ENCODE data around the gene CREM.

The CREM gene

DNA sequence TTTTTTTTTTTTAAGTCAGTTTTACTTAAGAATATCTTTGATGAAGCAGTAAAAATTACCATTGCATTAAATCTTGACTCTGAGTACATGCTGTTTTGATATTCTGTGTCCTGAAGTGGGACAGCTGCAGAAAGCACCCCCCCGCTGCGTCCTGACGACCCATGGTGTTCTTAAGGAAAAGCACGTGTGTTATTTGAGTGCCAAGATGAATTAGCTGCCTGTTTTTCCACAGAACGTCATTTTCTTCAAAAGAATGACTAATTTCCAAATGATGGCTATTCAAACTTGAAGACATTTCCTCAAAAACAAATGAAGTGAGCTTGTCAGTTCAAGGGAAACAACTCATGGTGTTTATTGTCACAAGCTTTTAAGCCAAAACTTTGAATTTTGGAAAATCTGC lies 45.9 kb downstream of the CREM start:
- DNase-seq (ENCODE audit: extremely low read depth, low read depth), result no peak

DNA sequence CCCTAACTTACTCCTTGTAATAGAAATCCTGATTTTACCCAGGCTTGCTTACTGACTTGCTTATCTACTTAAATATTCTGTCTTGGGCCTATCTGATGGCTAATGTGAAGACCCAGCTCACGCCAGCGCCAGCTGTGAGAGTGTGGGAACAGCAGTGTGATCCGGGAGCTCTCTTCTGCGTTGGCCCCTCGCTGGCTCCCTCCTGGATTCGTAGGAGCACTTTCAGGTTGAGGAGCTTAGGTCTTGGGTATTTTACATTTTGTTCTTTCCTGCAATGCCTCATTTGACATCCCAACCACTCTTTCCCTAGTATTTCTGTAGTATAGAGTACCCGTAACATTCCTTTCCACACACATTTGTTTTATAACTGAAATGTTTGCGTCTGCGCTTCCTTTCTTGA lies 51.7 kb downstream of the CREM start:
- TF ChIP-seq, protein P1, sequence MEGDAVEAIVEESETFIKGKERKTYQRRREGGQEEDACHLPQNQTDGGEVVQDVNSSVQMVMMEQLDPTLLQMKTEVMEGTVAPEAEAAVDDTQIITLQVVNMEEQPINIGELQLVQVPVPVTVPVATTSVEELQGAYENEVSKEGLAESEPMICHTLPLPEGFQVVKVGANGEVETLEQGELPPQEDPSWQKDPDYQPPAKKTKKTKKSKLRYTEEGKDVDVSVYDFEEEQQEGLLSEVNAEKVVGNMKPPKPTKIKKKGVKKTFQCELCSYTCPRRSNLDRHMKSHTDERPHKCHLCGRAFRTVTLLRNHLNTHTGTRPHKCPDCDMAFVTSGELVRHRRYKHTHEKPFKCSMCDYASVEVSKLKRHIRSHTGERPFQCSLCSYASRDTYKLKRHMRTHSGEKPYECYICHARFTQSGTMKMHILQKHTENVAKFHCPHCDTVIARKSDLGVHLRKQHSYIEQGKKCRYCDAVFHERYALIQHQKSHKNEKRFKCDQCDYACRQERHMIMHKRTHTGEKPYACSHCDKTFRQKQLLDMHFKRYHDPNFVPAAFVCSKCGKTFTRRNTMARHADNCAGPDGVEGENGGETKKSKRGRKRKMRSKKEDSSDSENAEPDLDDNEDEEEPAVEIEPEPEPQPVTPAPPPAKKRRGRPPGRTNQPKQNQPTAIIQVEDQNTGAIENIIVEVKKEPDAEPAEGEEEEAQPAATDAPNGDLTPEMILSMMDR (IDR thresholded peaks at IDR 0.05; ENCODE audit: low read depth, low read length), result no peak
- no peak for DNase-seq (ENCODE audit: extremely low read depth, low read depth)

More for the DNA sequence above, 45.9 kb downstream of the CREM start:
- TF ChIP-seq, protein P1 (IDR thresholded peaks at IDR 0.05; ENCODE audit: low read depth, low read length), result no peak

DNA sequence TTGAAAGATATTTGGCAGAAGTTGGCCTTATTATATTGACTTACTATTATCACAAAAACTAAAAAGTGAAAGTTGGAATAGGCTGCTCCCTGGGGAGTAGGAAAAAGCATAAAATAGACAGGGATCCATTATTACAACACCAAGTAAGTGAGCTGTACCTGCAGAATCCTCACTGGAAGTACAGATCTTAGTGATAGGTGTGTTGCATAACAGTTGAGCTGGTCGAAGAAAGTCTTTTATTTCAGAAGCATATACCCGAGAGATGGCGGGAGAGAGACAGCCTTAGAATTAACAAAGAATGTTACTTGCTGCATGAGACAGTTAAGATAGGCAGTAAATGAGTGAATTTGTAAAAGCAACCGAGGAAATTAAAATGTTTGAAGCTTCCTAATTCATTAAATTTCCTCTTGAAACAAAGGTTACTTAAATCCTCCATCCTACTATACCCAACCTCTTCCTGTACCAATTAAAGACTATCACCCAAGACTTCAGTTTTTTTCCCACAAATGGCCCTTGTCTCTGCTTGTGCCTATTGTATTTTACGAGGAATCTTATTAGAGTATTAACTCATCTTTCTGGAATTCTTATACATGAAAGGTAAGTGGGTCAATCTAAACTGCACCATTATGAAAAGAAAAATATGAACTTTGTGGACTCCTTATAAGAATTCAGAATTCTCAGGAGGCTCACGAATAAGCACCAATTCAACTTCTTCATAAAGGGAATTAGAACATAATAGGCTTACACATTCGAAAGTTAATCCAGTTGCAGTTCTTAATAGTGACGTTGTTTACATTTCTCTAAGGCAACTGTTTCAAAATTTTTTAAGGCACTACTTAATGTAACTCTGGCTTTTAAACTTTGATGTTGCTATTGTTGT lies 56.2 kb downstream of the CREM start:
- TF ChIP-seq, protein P1 (IDR thresholded peaks at IDR 0.05; ENCODE audit: low read depth, low read length), result no peak
- no peak for DNase-seq (ENCODE audit: extremely low read depth, low read depth)

DNA sequence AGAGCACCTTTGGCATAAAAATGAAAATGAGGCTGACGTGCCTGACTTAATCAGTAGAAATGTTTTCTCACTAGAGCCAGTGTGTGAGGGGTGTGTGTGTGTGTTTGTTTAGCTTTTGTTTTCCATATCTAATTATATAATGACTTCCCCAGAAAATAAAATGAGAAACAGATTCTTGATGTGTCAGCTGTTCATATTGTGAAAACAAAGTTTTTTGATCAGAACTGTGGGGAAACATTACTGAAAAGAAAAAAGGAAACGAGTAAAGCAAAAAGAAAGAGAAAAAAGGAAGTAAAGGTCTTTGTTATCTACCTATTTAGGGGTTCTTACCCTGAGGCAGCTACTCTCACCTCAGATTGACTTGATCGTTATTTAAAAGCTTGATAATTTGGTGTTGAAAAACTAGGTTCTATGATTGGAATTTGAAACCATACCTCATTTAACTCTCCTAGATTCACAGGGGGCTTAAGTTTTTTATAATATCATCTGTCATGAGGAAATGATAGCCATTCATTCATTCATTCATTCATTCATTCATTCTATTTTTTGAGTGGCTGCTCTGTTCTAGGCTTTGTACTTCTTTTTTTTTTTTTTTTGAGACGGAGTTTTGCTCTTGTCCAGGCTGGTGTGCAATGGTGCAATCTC lies 58.0 kb downstream of the CREM start:
- TF ChIP-seq, protein P1 (IDR thresholded peaks at IDR 0.05; ENCODE audit: low read depth, low read length), result no peak
- DNase-seq (ENCODE audit: extremely low read depth, low read depth), result no peak

DNA sequence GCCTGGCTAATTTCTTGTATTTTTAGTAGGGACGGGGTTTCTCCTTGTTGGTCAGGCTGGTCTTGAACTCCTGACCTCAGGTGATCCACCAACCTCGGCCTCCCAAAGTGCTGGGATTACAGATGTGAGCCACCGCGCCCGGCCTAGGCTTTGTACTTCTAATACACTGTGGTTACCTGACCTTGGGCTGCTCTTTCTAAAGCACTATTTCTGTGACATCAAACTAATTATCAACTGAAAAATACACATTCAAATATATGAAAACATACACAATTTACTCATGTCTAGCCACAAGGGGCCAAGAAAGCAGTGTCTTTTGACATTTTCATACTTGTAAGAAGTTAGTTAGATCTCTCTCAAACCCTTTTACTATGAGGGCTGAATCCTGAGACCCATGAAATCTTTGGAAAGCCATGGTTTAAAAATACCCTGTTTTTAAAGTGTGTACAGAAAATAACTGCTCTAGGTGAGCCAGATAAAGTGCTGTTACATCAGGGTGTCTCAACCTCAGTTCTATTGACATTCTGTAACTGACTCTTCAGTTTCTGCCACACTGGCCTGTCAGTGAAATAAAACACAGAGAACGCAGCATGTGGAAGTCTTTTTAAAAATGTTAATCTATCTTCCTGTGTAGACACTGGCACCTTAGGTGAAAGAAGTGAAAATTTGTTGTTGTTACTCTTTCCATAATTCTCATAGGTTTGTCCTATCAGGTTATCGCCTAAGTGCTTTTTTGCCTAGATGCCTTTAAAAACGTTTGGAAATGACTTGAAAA lies 58.8 kb downstream of the CREM start:
- no peak for DNase-seq (ENCODE audit: extremely low read depth, low read depth)
- TF ChIP-seq, protein P1 (IDR thresholded peaks at IDR 0.05; ENCODE audit: low read depth, low read length), result no peak

DNA sequence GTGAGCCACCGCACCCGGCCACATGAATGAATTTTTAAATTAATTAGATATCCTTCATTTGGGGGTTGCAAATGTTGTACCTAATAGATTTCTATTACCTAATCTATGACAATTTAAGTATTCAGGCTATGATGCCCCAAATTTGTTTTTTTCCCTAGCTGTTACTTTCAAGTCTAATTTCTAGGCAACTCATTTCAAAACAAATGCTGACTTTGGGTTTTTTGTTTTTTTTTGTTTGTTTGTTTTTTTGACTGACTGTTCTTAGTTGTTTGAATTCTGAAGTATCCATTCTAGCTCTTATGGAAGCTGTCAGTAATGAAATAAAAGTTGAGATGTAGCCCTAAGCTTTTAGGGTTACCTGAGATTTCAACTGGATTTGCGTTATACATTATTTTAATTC lies 62.3 kb downstream of the CREM start:
- DNase-seq (ENCODE audit: extremely low read depth, low read depth), result no peak
- TF ChIP-seq, protein P1 (IDR thresholded peaks at IDR 0.05; ENCODE audit: low read depth, low read length), result no peak

Measured in AG09319 (cell line).